ENCODE measurements around the gene TRIM41. TPM values are rescaled to one million over a fixed set of nuclear protein-coding genes. Genes with fewer than 3 reads are reported as not detected.
A peak's percentile ranks its signal among the peaks of the same experiment; 100 is the strongest.
"Not testable (repeated sequence)": the region's sequence is repeated elsewhere in the genome, so short reads cannot be mapped to it uniquely, and the experiment has no call there.

Gene TRIM41
- total RNA-seq, result 26.9 TPM
- long read RNA-seq, partial matches to known transcripts, result 0 of 19 reads
- long read RNA-seq, other reads (novel, unspliced or antisense), result 15 of 19 reads

DNA sequence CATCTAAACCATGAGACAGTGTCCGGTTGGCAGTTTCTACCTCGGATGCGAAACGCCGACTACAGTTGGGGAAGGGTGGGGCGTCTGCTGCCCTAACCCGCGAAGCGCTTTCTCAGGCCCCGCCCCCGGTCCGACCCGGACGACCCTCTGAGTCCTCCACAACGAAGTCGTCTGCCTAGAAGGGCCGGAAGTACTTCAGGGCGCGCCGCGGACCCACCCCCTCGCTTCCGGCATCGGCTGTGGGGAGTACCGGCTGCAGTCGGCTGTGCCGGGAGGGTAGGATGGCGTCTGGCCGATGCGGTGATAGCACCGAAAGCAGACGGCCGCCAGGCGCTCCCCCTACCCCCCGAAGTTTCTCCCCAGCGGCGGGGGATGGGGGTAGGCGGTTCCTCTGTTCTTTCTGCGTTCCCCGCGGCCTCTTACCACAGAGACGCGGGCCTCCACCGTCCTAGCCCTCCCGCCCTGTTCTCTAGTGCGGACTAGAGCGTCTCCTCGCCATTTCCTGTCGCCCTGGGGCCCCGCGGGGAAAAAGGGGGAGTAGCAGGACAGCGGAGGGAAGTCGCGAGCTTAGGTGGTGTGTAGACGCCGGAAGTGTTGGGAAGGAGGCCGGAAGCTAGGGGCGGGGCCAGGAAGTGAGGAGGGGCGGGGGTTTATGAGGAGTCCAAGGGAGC, at the start of gene TRIM41:
TRIM41 (plus strand) TSS at position 224 of the 671 bp plus-strand sequence. CDS start 719 bp downstream, outside the sequence.
- peak within 1 kb of the TSS; percentile 97 for H3K27ac ChIP-seq
- H3K9me3 ChIP-seq, result no peaks in the 10 kb centered on the region
- ATAC-seq (peak; percentile 89), DNase-seq (peak; percentile 100)
- H3K4me3 ChIP-seq, result peak within 1 kb of the TSS; percentile 96
- TF ChIP-seq, protein P1, sequence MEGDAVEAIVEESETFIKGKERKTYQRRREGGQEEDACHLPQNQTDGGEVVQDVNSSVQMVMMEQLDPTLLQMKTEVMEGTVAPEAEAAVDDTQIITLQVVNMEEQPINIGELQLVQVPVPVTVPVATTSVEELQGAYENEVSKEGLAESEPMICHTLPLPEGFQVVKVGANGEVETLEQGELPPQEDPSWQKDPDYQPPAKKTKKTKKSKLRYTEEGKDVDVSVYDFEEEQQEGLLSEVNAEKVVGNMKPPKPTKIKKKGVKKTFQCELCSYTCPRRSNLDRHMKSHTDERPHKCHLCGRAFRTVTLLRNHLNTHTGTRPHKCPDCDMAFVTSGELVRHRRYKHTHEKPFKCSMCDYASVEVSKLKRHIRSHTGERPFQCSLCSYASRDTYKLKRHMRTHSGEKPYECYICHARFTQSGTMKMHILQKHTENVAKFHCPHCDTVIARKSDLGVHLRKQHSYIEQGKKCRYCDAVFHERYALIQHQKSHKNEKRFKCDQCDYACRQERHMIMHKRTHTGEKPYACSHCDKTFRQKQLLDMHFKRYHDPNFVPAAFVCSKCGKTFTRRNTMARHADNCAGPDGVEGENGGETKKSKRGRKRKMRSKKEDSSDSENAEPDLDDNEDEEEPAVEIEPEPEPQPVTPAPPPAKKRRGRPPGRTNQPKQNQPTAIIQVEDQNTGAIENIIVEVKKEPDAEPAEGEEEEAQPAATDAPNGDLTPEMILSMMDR (IDR thresholded peaks at IDR 0.05), result no peak
- H3K27me3 ChIP-seq, result no peaks in the 10 kb centered on the region
- no peaks in the 10 kb centered on the region for H3K36me3 ChIP-seq
- intact Hi-C loops (cut with DNase I), result no loop called here
- H3K4me1 ChIP-seq, result peaks cover 12% of the 10 kb centered on the region

DNA sequence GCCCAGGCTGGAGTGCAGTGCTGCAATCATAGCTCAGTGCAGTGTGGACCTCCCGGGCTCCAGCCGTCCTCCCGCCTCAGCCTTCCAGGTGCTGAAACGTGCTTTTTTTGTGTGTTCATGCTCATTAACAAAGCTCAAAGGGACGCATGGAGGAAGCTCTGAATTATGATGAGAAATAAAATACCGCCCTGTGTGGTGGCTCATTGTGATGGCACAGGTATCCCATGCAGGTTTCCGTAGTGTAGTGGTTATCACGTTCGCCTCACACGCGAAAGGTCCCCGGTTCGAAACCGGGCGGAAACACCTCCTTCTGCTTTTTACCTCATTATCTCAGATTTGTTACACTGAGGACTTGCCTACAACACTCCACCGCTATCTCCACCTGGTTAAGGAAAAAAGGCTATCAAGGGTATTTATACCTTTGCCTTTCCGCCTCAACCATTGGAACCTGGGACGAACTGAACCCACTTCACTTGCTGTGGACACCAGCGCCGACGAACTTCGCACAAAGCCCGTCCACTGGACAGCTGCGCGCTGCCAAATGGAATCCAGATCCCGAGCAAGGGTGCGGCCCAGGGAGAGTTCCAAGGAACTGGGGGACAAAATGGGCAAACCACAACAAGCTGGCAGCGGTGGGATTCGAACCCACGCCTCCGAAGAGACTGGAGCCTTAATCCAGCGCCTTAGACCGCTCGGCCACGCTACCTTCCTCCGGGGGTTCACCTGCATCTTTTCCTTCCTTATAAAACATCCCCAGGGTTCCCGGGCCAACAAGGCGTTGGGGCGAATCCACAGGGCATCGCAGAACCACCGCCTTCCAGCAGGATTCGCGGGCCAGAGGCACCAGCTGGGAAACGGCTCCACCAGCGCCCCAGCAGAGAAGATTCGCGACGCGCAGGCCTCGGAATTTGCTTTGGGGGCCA, 49.4 kb upstream of the TRIM41 start:
- no peak overlapping the region for H3K4me3 ChIP-seq
- TF ChIP-seq, protein P1 (IDR thresholded peaks at IDR 0.05), result no peak
- intact Hi-C loops (cut with DNase I), result no loop called here
- peaks cover 10% of the 10 kb centered on the region for H3K4me1 ChIP-seq
- H3K27ac ChIP-seq, result no peak overlapping the region
- H3K36me3 ChIP-seq, result no peaks in the 10 kb centered on the region
- H3K9me3 ChIP-seq, result no peaks in the 10 kb centered on the region
- ATAC-seq (peak; percentile 35), DNase-seq (no peak)
- peaks cover 70% of the 10 kb centered on the region for H3K27me3 ChIP-seq

DNA sequence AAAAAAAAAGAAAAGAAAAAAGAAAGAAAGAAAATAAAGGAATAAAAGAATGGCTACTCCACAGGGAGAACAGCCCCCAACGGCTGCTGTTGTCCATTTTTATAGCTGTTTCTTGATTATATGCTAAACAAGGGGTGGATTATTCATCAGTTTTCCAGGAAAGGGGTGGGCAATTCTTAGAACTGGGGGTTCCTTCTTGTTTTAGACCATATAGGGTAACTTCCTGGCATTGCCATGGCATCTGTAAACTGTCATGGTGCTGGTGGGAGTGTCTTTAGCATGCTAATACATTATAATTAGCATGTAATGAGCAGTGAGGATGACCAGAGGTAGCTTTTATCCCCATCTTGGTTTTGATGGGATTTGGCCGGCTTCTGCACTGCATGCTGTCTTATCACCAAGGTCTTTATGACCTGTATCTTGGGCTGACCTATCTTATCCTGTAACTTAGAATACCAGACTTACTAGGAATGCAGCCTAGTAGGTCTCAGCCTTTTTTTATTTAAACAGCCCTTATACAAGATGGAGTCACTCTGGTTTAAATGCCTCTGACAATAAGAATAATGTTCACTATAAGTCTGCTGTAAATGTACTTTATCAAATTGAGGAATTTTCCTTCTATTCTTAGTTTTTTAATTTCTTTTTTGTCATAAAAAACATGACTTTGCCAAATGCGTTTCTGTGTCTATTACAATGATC, 46.7 kb upstream of the TRIM41 start:
- peaks cover 43% of the 10 kb centered on the region for H3K27me3 ChIP-seq
- intact Hi-C loops (cut with DNase I), result no loop called here
- H3K4me1 ChIP-seq, result peaks cover 5% of the 10 kb centered on the region
- ATAC-seq (no peak), DNase-seq (no peak)
- no peak overlapping the region for H3K27ac ChIP-seq
- H3K36me3 ChIP-seq, result no peaks in the 10 kb centered on the region
- TF ChIP-seq, protein P1 (IDR thresholded peaks at IDR 0.05), result no peak
- no peaks in the 10 kb centered on the region for H3K9me3 ChIP-seq
- H3K4me3 ChIP-seq, result no peak overlapping the region

DNA sequence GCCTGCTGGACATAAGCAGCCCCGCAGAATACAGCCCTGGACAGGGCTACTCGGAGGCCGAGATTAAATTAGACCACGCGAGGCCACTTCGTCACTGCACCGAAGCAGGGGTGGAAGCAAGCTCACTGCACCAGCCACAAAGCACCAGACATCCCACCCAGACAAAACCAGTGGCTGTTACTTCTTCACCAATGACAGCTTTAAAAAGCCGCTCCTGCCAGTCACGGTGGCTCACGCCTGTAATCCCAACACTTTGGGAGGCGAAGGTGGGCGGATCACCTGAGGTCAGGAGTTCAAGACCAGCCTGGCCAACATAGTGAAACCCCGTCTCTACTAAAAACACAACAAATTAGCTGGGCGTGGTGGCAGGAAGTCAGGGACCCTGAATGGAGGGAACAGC, 45.5 kb upstream of the TRIM41 start:
- H3K36me3 ChIP-seq; H3K27ac ChIP-seq; H3K4me3 ChIP-seq; H3K4me1 ChIP-seq; DNase-seq; intact Hi-C loops (cut with DNase I); ATAC-seq; H3K9me3 ChIP-seq: not testable (repeated sequence)
- H3K27me3 ChIP-seq, result peaks cover 32% of the 10 kb centered on the region

DNA sequence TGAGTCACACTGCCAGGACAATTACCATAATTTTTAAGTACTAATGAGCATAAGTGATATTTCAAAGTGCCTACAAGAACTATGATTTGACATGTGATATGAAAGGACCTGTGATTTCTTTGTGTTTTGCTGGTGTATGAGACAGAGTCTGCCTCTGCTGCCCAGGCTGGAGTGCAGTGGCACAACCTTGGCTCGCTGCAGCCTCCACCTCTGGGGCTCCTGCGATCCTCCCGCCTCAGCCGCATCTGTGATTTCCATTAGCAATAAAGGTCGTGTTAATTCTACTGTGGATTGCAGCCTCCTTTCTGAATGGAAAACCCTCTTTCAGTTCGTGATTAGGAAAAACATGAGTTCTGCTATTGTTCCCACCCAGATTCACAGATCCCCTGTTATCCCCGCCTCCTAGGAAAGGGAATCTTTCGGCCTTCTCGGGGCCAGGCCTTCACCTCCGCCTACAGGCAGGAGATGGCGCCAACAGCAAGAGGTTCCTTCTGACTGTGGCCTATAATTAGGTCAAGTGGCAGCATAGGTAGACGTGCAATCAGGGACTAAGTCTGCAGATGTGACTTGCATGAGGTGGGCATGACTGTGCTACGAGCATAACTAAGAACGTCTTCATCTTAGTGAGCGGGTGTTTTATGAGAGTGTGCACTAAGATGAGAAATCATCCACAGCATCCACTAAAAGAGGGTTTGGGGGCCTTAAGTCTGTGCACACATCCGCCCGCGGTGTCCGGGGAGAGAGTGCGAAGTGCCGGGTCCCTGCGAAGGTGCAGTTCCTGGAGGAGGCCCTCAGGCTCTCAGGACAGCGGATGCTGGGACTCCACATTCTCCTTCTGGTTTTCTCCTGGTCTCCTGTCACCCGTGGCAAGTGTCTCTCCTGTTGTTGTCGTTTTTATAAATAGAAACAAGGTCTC, 41.2 kb upstream of the TRIM41 start:
- H3K4me3 ChIP-seq, result no peak overlapping the region
- TF ChIP-seq, protein P1 (IDR thresholded peaks at IDR 0.05), result peak; percentile 74
- DNase-seq, result peak; percentile 83
- H3K4me1 ChIP-seq, result no peaks in the 10 kb centered on the region
- H3K27me3 ChIP-seq, result no peaks in the 10 kb centered on the region
- H3K36me3 ChIP-seq, result no peaks in the 10 kb centered on the region
- H3K27ac ChIP-seq, result no peak overlapping the region
- peak; percentile 91 for ATAC-seq
- H3K9me3 ChIP-seq, result no peaks in the 10 kb centered on the region
- intact Hi-C loops (cut with DNase I), result no loop called here
